Fibroblast of lung (primary cell): ENCODE measurements around the gene SLCO4C1.

Experiments
- EZH2 ChIP-seq: IDR thresholded peaks from 2 replicates; pipeline ENCODE4 v1.5.1; 2012; ENCODE audit warnings: low read length, control low read depth, mild to moderate bottlenecking; ENCODE audit errors: missing control alignments
- TF ChIP-seq, protein P1 (sequence below), 2 donors: IDR thresholded peaks in 1 of 2; conservative IDR thresholded peaks in 1 of 2; 1 replicate in 1 of 2; 2 replicates in 1 of 2; pipeline ENCODE4 v1.5.1; 2011 to 2012; ENCODE audit warnings: low read length in 2 of 2, control low read depth in 1 of 2, inconsistent platforms in 1 of 2, low read depth in 1 of 2, mild to moderate bottlenecking in 1 of 2

DNA sequence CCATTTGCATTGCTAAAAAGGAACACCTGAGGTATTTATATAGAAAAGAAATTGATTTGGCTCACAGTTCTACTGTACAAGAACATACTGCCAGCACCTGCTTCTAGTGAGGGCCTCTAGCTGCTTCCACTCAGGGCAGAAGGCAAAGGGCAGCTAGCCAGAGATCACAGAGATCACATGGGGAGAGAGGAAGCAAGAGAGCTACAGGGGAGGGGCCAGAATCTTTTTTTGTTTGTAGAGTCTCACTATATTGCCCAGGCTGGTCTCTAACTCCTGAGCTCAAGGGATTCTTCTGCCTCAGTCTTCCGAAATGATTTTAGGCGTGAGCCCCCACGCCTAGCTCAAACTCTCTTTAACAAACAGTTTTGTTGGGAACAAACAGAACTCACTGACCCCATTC, 6.1 kb downstream of the SLCO4C1 start:
- TF ChIP-seq, protein P1, sequence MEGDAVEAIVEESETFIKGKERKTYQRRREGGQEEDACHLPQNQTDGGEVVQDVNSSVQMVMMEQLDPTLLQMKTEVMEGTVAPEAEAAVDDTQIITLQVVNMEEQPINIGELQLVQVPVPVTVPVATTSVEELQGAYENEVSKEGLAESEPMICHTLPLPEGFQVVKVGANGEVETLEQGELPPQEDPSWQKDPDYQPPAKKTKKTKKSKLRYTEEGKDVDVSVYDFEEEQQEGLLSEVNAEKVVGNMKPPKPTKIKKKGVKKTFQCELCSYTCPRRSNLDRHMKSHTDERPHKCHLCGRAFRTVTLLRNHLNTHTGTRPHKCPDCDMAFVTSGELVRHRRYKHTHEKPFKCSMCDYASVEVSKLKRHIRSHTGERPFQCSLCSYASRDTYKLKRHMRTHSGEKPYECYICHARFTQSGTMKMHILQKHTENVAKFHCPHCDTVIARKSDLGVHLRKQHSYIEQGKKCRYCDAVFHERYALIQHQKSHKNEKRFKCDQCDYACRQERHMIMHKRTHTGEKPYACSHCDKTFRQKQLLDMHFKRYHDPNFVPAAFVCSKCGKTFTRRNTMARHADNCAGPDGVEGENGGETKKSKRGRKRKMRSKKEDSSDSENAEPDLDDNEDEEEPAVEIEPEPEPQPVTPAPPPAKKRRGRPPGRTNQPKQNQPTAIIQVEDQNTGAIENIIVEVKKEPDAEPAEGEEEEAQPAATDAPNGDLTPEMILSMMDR (conservative IDR thresholded peaks at IDR 0.05 in 1 of 2, IDR thresholded peaks at IDR 0.05 in 1 of 2; ENCODE audit: low read depth in 1 of 2, low read length in 2 of 2), result no peak
- no peak for TF ChIP-seq EZH2
